Liver (tissue), 9 donors: ENCODE results near the gene COL4A4. TPM values are rescaled to one million over a fixed set of nuclear protein-coding genes. Genes with fewer than 3 reads are reported as not detected.

Source experiments
- DNase-seq: peaks from one replicate; pipeline ENCODE4 v3.0.0-alpha.2; 2017; ENCODE audit warnings: low spot score
- H3K27ac ChIP-seq, 2 donors: one replicate each; pipeline ENCODE4 v1.7.0; 2013; ENCODE audit warnings: inconsistent platforms in 2 of 2, low read length in 2 of 2, control low read depth in 1 of 2, low read depth in 1 of 2, mild to moderate bottlenecking in 1 of 2
- H3K27me3 ChIP-seq, 4 donors: one replicate each; pipeline versions ENCODE4 v1.6.1 to v1.7.0; 2013; ENCODE audit warnings: low read length in 3 of 4, inconsistent platforms in 1 of 4, mild to moderate bottlenecking in 1 of 4, moderate library complexity in 1 of 4; ENCODE audit not compliant: control insufficient read depth in 4 of 4, insufficient read depth in 4 of 4
- H3K36me3 ChIP-seq, 4 donors: one replicate each; pipeline versions ENCODE4 v1.6.1 to v1.7.0; 2013; ENCODE audit warnings: low read length in 3 of 4, mild to moderate bottlenecking in 3 of 4, low read depth in 1 of 4, moderate library complexity in 1 of 4; ENCODE audit not compliant: control insufficient read depth in 4 of 4, insufficient read depth in 3 of 4
- H3K4me1 ChIP-seq, 4 donors: one replicate each; pipeline versions ENCODE4 v1.6.1 to v1.7.0; 2013; ENCODE audit warnings: low read length in 3 of 4, mild to moderate bottlenecking in 3 of 4, moderate library complexity in 1 of 4; ENCODE audit not compliant: control insufficient read depth in 4 of 4, insufficient read depth in 4 of 4
- H3K4me3 ChIP-seq, 3 donors: one replicate each; pipeline versions ENCODE4 v1.6.1 to v1.7.0; 2013; ENCODE audit warnings: low read length in 3 of 3, control low read depth in 1 of 3, low read depth in 1 of 3, mild to moderate bottlenecking in 1 of 3
- H3K9ac ChIP-seq, 2 donors: one replicate each; pipeline ENCODE4 v1.7.0; 2013; ENCODE audit warnings: low read length in 2 of 2, mild to moderate bottlenecking in 2 of 2, moderate library complexity in 2 of 2, control low read depth in 1 of 2, low read depth in 1 of 2
- H3K9me3 ChIP-seq, 4 donors: one replicate each; pipeline versions ENCODE4 v1.6.1 to v1.7.0; 2013; ENCODE audit warnings: low read length in 3 of 4; ENCODE audit not compliant: control insufficient read depth in 4 of 4
- ATF3 ChIP-seq: IDR thresholded peaks from 2 replicates; pipeline ENCODE4 v1.6.1; 2016; ENCODE audit warnings: antibody characterized with exemption
- CTCF ChIP-seq: fragments of 150-350 bp; IDR thresholded peaks from 2 replicates; pipeline ENCODE4 v1.5.1; 2017; ENCODE audit warnings: improper control_type of control experiment, low read depth, low read length; ENCODE audit not compliant: missing input control
- EGR1 ChIP-seq, 2 donors: IDR thresholded peaks; 2 replicates each; pipeline ENCODE4 v1.6.1; 2016 to 2018; ENCODE audit warnings: antibody characterized with exemption in 2 of 2, low read depth in 2 of 2
- FOXA1 ChIP-seq: IDR thresholded peaks from 2 replicates; pipeline ENCODE4 v1.6.1; 2016; ENCODE audit warnings: antibody characterized with exemption
- GABPA ChIP-seq, 2 donors: IDR thresholded peaks in 1 of 2; conservative IDR thresholded peaks in 1 of 2; 2 replicates each; pipeline ENCODE4 v1.6.1; 2016; ENCODE audit warnings: antibody characterized with exemption in 2 of 2, mild to moderate bottlenecking in 1 of 2, moderate library complexity in 1 of 2
- HNF4G ChIP-seq: IDR thresholded peaks from 2 replicates; pipeline ENCODE4 v1.6.1; 2016; ENCODE audit warnings: antibody characterized with exemption
- NR2F2 ChIP-seq: IDR thresholded peaks from 2 replicates; pipeline ENCODE4 v1.6.1; 2016; ENCODE audit warnings: antibody characterized with exemption
- TAF1 ChIP-seq: conservative IDR thresholded peaks from 2 replicates; pipeline ENCODE4 v1.6.1; 2016; ENCODE audit warnings: antibody characterized with exemption, mild to moderate bottlenecking
- YY1 ChIP-seq: IDR thresholded peaks from 2 replicates; pipeline ENCODE4 v1.6.1; 2016; ENCODE audit warnings: antibody characterized with exemption, mild to moderate bottlenecking
- ZBTB33 ChIP-seq: IDR thresholded peaks from 2 replicates; pipeline ENCODE4 v1.6.1; 2016; ENCODE audit warnings: antibody characterized with exemption
- WGBS: extraction: QIAGEN DNeasy Blood & Tissue Kit; methylation state at CpG from one replicate; pipeline ENCODE4 v1.1.7; 2013; 5-methylcytosine and 5-hydroxymethylcytosine counted together
- polyA plus RNA-seq, 2 donors: library from polyadenylated mRNA; stranded (reverse) in 1 of 2; unstranded in 1 of 2; fragments of 200-250 nt in 1 of 2; fragments of >200 nt in 1 of 2; fragmentation: Nextera tagmentation in 1 of 2; extraction: Ambion mirVana in 1 of 2; gene quantifications; one replicate each; pipeline versions ENCODE4 v1.2.1 to v1.2.3, GENCODE V29; 2013 to 2015
- total RNA-seq, 2 donors: library from RNA; depleted of rRNA; stranded (reverse); fragments of >200 nt; gene quantifications; one replicate each; pipeline ENCODE4 v1.2.3, GENCODE V29; 2014
- donor health status: healthy.
- donor health status: healthy.
- donor health status: healthy.
- donor health status: healthy.
- donor health status: healthy.

Gene COL4A4
- total and polyA plus RNA-seq, 4 donors, result 0.14 to 3.8 (median 0.82) TPM

- no peak for TF ChIP-seq ZBTB33
- TF ChIP-seq EGR1 (IDR thresholded peaks at IDR 0.05; ENCODE audit: low read depth in 2 of 2), result no peak
- no peak for TF ChIP-seq YY1
- no peak for TF ChIP-seq FOXA1
- no peak for TF ChIP-seq GABPA (IDR thresholded peaks at IDR 0.05 in 1 of 2, conservative IDR thresholded peaks at IDR 0.05 in 1 of 2)
Measured at GRCh38 chr2:227127201-227127600, 36.8 kb downstream of the COL4A4 start (continued).

- no peak overlapping the region for H3K9ac ChIP-seq
- no peaks in the 10 kb centered on the region for H3K36me3 ChIP-seq
- H3K4me3 ChIP-seq, result no peak overlapping the region
- no peaks in the 10 kb centered on the region for H3K4me1 ChIP-seq
- no peak overlapping the region for H3K27ac ChIP-seq
- TF ChIP-seq HNF4G (no peak), FOXA1 (no peak), NR2F2 (no peak), ZBTB33 (no peak), ATF3 (no peak), TAF1 (no peak), CTCF (no peak), YY1 (no peak)
- H3K9me3 ChIP-seq, result no peaks in the 10 kb centered on the region
- 75% methylated on average over 5 of the region's 5 CpGs for WGBS
- DNase-seq, result no peak
- H3K27me3 ChIP-seq, result no peaks in the 10 kb centered on the region
Measured at GRCh38 chr2:227125506-227125905, 38.5 kb downstream of the COL4A4 start.

GRCh38 chr2:227124811-227125210 is 39.2 kb downstream of the COL4A4 start:
- TF ChIP-seq EGR1 (IDR thresholded peaks at IDR 0.05; ENCODE audit: low read depth in 2 of 2) (no peak), HNF4G (no peak), TAF1 (no peak)
- 71% methylated on average over 2 of the region's 2 CpGs for WGBS
- no peaks in the 10 kb centered on the region for H3K27me3 ChIP-seq
- no peak overlapping the region for H3K9ac ChIP-seq
- H3K4me3 ChIP-seq, result no peak overlapping the region
- H3K4me1 ChIP-seq, result no peaks in the 10 kb centered on the region
- H3K9me3 ChIP-seq, result no peaks in the 10 kb centered on the region
- no peak overlapping the region for H3K27ac ChIP-seq
- no peak for DNase-seq
- H3K36me3 ChIP-seq, result no peaks in the 10 kb centered on the region
